GM12878 (cell line): ENCODE data around the gene LZTFL1. TPM values are rescaled to one million over a fixed set of nuclear protein-coding genes. Genes with fewer than 3 reads are reported as not detected.

ENCODE experiments used
- ATAC-seq: fragments of 200-7000 bp; cut with Tn5 transposase; 3 replicates; pipeline ENCODE4 v1.9.1; 2020; ENCODE audit warnings: mild to moderate bottlenecking, moderate library complexity
- BruUV-seq: library from RNA; stranded (reverse); fragments of 400-500 nt; replicated peaks from 2 replicates; lab custom pipeline; 2021; lab: Mats Ljungman, UMichigan
- CTCF ChIA-PET: fragments of 300-600 bp; sonication (Branson Sonifier 250); formaldehyde crosslinking; extraction: SDS; loops from one replicate; lab custom pipeline; 2021; ENCODE audit warnings: inconsistent platforms; lab: Yijun Ruan, JAX
- POLR2A ChIA-PET: fragments of 350-600 bp; formaldehyde crosslinking; extraction: SDS; loops from one replicate; lab custom pipeline; 2021; ENCODE audit warnings: inconsistent platforms; lab: Charles Lee
- RAD21 ChIA-PET: fragments of 300-600 bp; sonication (Branson Sonifier 250); formaldehyde crosslinking; loops from one replicate; lab custom pipeline; 2023; ENCODE audit warnings: antibody characterized with exemption; ENCODE audit not compliant: unreplicated experiment; lab: Charles Lee
- SMC1A ChIA-PET: fragments of 300-600 bp; sonication (Branson Sonifier 250); formaldehyde crosslinking; loops from one replicate; lab custom pipeline; 2023; ENCODE audit not compliant: unreplicated experiment, uncharacterized antibody; lab: Charles Lee
- DNase-seq: peaks from one replicate; pipeline ENCODE4 v3.0.0-alpha.2; 2011; ENCODE audit warnings: low read depth, low spot score
- FAIRE-seq: peaks from 3 replicates; lab custom pipeline; 2011; peaks lifted over from hg19 to GRCh38; lab: Jason Lieb, UNC
- H2AFZ ChIP-seq: 2 replicates; pipeline ENCODE4 v1.6.0; 2011; ENCODE audit warnings: low read depth, low read length, control low read depth; ENCODE audit not compliant: control insufficient read depth
- H3K27ac ChIP-seq: 2 replicates; pipeline ENCODE4 v1.5.1; 2011; ENCODE audit warnings: control low read depth; ENCODE audit not compliant: control insufficient read depth, insufficient read depth
- H3K27me3 ChIP-seq, 2 experiments: replicated peaks in 1 of 2; 2 replicates each; pipeline versions ENCODE4 v1.6.0 to v1.6.1; 2011; ENCODE audit warnings: low read length in 1 of 2; ENCODE audit not compliant: control insufficient read depth in 2 of 2, insufficient read depth in 2 of 2
- H3K36me3 ChIP-seq, 2 experiments: 2 replicates each; pipeline ENCODE4 v1.5.1; 2011; ENCODE audit warnings: low read length in 1 of 2; ENCODE audit not compliant: control insufficient read depth in 2 of 2, insufficient read depth in 2 of 2
- H3K4me1 ChIP-seq: 2 replicates; pipeline ENCODE4 v1.6.1; 2011; ENCODE audit warnings: mild to moderate bottlenecking, low read length, moderate library complexity, mixed read lengths; ENCODE audit not compliant: control insufficient read depth, insufficient read depth
- H3K4me2 ChIP-seq: 2 replicates; pipeline ENCODE4 v1.6.0; 2011; ENCODE audit warnings: control low read depth; ENCODE audit not compliant: control insufficient read depth, insufficient read depth
- H3K4me3 ChIP-seq: fragments of 200-600 bp; sonication (generic); 2 replicates; pipeline ENCODE4 v1.5.1; 2016
- H3K79me2 ChIP-seq: 2 replicates; pipeline ENCODE4 v1.6.0; 2011; ENCODE audit warnings: low read length; ENCODE audit not compliant: control insufficient read depth, insufficient read depth
- H3K9ac ChIP-seq: 2 replicates; pipeline ENCODE4 v1.8.0; 2011; ENCODE audit warnings: low read length, control low read depth, mixed read lengths; ENCODE audit not compliant: control insufficient read depth, insufficient read depth
- H3K9me3 ChIP-seq: replicated peaks from 3 replicates; pipeline ENCODE4 v1.5.1; 2011; ENCODE audit warnings: mild to moderate bottlenecking, low read length; ENCODE audit not compliant: control insufficient read depth, insufficient read depth
- H4K20me1 ChIP-seq: 2 replicates; pipeline ENCODE4 v1.6.0; 2011; ENCODE audit not compliant: control insufficient read depth, insufficient read depth
- ATF3 ChIP-seq: IDR thresholded peaks from 2 replicates; pipeline ENCODE4 v1.6.1; 2011; ENCODE audit warnings: low read depth, mild to moderate bottlenecking, low read length, moderate library complexity, borderline replicate concordance; ENCODE audit errors: extremely low read depth
- E2F4 ChIP-seq: IDR thresholded peaks from 2 replicates; pipeline ENCODE4 v1.6.1; 2012; ENCODE audit warnings: low read depth, low read length, improper control_type of control experiment
- E4F1 ChIP-seq: fragments of 450-650 bp; IDR thresholded peaks from 2 replicates; pipeline ENCODE4 v1.6.1; 2018; ENCODE audit warnings: borderline replicate concordance, mild to moderate bottlenecking; ENCODE audit not compliant: partially characterized antibody
- GABPA ChIP-seq: IDR thresholded peaks from 2 replicates; pipeline ENCODE4 v1.6.1; 2014; ENCODE audit warnings: antibody characterized with exemption, low read depth, mild to moderate bottlenecking, inconsistent platforms
- MTA2 ChIP-seq: fragments of 450-650 bp; IDR thresholded peaks from 2 replicates; pipeline ENCODE4 v1.6.1; 2016; ENCODE audit warnings: low read depth, mild to moderate bottlenecking, moderate library complexity
- SMAD5 ChIP-seq: IDR thresholded peaks from 2 replicates; pipeline ENCODE4 v1.6.1; 2016; ENCODE audit warnings: antibody characterized with exemption, low read depth
- WGBS: methylation state at CpG from one replicate; pipeline ENCODE4 v1.1.6; 2016; ENCODE audit warnings: low lambda C conversion rate; ENCODE audit not compliant: insufficient replicate concordance, insufficient coverage; ENCODE audit errors: missing lambda C conversion rate; 5-methylcytosine and 5-hydroxymethylcytosine counted together
- in situ Hi-C: fragments of 300-500 bp; cut with MboI; formaldehyde crosslinking; loops from 9 replicates; pipeline ENCODE4 v1.14.3; 2018; ENCODE audit warnings: mixed read lengths
- intact Hi-C: fragments of 100-400 bp; cut with micrococcal nuclease; formaldehyde crosslinking; loops from one replicate; pipeline ENCODE4 v1.14.2; 2022; ENCODE audit not compliant: unreplicated experiment
- polyA plus RNA-seq, 11 experiments: library from polyadenylated mRNA; depleted of rRNA in 4 of 11; unstranded in 6 of 11; stranded (reverse) in 5 of 11; fragments of >200 nt; fragmentation: Nextera tagmentation in 4 of 11; fragmentation: Illumina TruSeq in 1 of 11; extraction: Ambion mirVana in 4 of 11; extraction: Trizol in 1 of 11; gene quantifications; 1 replicate in 1 of 11; 2 replicates in 10 of 11; pipeline versions ENCODE4 v1.2.1 to v1.2.3, GENCODE V29; 2011 to 2016; ENCODE audit warnings: inconsistent platforms in 2 of 11, missing spikeins in 2 of 11, low read depth in 1 of 11
- total RNA-seq, 4 experiments: library from RNA; depleted of rRNA in 3 of 4; stranded (reverse); fragments of >200 nt in 3 of 4; fragmentation: Illumina TruSeq in 1 of 4; extraction: Trizol in 1 of 4; gene quantifications; 2 replicates each; pipeline versions ENCODE4 v1.2.1 to v1.2.3, GENCODE V29; 2013 to 2021

Gene LZTFL1
- total and polyA plus RNA-seq, 10 of the 15 experiments (the other 5 are each of a cell fraction or from before 2014, with no cell fraction given), result 9.8 to 74.1 (median 11.9) TPM

- CTCF ChIA-PET, result interaction anchor here (0.8 to 2.4 kb wide), 3 partner anchors 10 to 13 kb away, joined by 3 to 7 read pairs (median 4); no protein-coding TSS in a partner anchor
- SMC1A ChIA-PET, result interaction anchor here (0.7 to 11.4 kb wide), 9 partner anchors 8 to 206 kb away, joined by 3 to 199 read pairs (median 17); partner anchors contain the start of genes CCR9 and LZTFL1
- no peaks in the 10 kb centered on the region for H3K9me3 ChIP-seq
- POLR2A ChIA-PET, result interaction anchor here (0.6 to 1.7 kb wide), 3 partner anchors 10 to 36 kb away, joined by 5 to 7 read pairs (median 5); no protein-coding TSS in a partner anchor
- no peak overlapping the region for H3K4me2 ChIP-seq
- no peak for ATAC-seq
- FAIRE-seq, result no peak
- RAD21 ChIA-PET, result interaction anchor here (1.0 to 12.3 kb wide), 7 partner anchors 10 to 112 kb away, joined by 3 to 229 read pairs (median 3); no protein-coding TSS in a partner anchor
- no peaks in the 10 kb centered on the region for H3K79me2 ChIP-seq
- BruUV-seq, result no TSS peak
- no peak for DNase-seq
- H4K20me1 ChIP-seq, result no peaks in the 10 kb centered on the region
- in situ Hi-C loops, result no loop called here
- TF ChIP-seq MTA2 (no peak), E2F4 (no peak), SMAD5 (0 out of 2 replicates have a peak, but pooled peaks have one; percentile 12), E4F1 (no peak), ATF3 (no peak), GABPA (no peak)
- H3K4me3 ChIP-seq, result no peak overlapping the region
- no peak overlapping the region for H3K9ac ChIP-seq
- no peaks in the 10 kb centered on the region; a peak in 1 of 4 replicates for H3K27me3 ChIP-seq
- 54% methylated on average over 5 of the region's 5 CpGs for WGBS
- intact Hi-C loops, result no loop called here
- H3K36me3 ChIP-seq, result no peaks in the 10 kb centered on the region
- H3K27ac ChIP-seq, result no peak overlapping the region
- peaks cover 12% of the 10 kb centered on the region for H3K4me1 ChIP-seq
- H2AFZ ChIP-seq, result no peak overlapping the region
Observed at GRCh38 chr3:45874677-45875346, 32.9 kb upstream of the LZTFL1 start.
